Measurements from ENCODE around the gene TPSAB1.
"Not testable (repeated sequence)": the region's sequence is repeated elsewhere in the genome, so short reads cannot be mapped to it uniquely, and the experiment has no call there.

- TF ChIP-seq CTCF (conservative IDR thresholded peaks at IDR 0.05; ENCODE audit: low read length); EZH2phosphoT487 (IDR thresholded peaks at IDR 0.05; ENCODE audit: borderline replicate concordance): not testable (repeated sequence)
Measured at GRCh38 chr16:1230084-1230470, 10.4 kb upstream of the TPSAB1 start, which contains the start of gene TPSB2.
